Astrocyte of the spinal cord (primary cell): ENCODE results near the gene MCM7.
A peak's percentile ranks its signal among the peaks of the same experiment; 100 is the strongest.

Experiments
- DNase-seq: peaks from one replicate; pipeline ENCODE4 v3.0.0; 2011; ENCODE audit warnings: low read depth, low spot score
- H3K4me3 ChIP-seq: 2 replicates; pipeline ENCODE4 v1.5.1; 2011; ENCODE audit warnings: low read depth, mild to moderate bottlenecking, low read length, moderate library complexity
- CTCF ChIP-seq: IDR thresholded peaks from 2 replicates; pipeline ENCODE4 v1.5.1; 2012; ENCODE audit warnings: low read depth, mild to moderate bottlenecking, low read length, inconsistent platforms
- in situ Hi-C: cut with HindIII; loops from 2 replicates; pipeline ENCODE4 v1.10.0; 2017; ENCODE audit warnings: low sequenced_read_pairs

Gene MCM7

GRCh38 chr7:100081535-100082102 lies 19.6 kb downstream of the MCM7 start, which contains the start of gene ZNF3:
Gene ZNF3 (minus strand): TSS chr7:100081723. CDS start chr7:100077357, 4,366 bp downstream.
- TF ChIP-seq CTCF = peak; percentile 78
- peak; percentile 99 for DNase-seq
- in situ Hi-C loops = no loop called here
- peak within 1 kb of the TSS; percentile 97 for H3K4me3 ChIP-seq

GRCh38 chr7:100080907-100081534 lies 20.2 kb downstream of the MCM7 start:
- in situ Hi-C loops = no loop called here
- no peak for TF ChIP-seq CTCF
- peak overlapping the region; percentile 97 for H3K4me3 ChIP-seq
- DNase-seq = no peak

GRCh38 chr7:100079024-100079560 lies 22.1 kb downstream of the MCM7 start:
- H3K4me3 ChIP-seq = no peak overlapping the region
- TF ChIP-seq CTCF = no peak
- no peak for DNase-seq
- in situ Hi-C loops = no loop called here

- DNase-seq = no peak
- no peak overlapping the region for H3K4me3 ChIP-seq
- in situ Hi-C loops = no loop called here
- TF ChIP-seq CTCF = no peak
Measured at GRCh38 chr7:100077205-100077604, 24.0 kb downstream of the MCM7 start.

GRCh38 chr7:100075418-100075817 lies 25.8 kb downstream of the MCM7 start:
- in situ Hi-C loops = no loop called here
- no peak overlapping the region for H3K4me3 ChIP-seq
- DNase-seq = no peak
- TF ChIP-seq CTCF = no peak

- DNase-seq = no peak
- no peak overlapping the region for H3K4me3 ChIP-seq
- in situ Hi-C loops = no loop called here
- no peak for TF ChIP-seq CTCF
Measured at GRCh38 chr7:100074841-100075240, 26.4 kb downstream of the MCM7 start.
